OCI-LY3 (cell line): ENCODE measurements around the gene EIF6.

Source experiments
- EZH2phosphoT487 ChIP-seq: fragments of 200-600 bp; shearing (Covaris generic); IDR thresholded peaks from 2 replicates; pipeline ENCODE4 v1.6.1; 2018; ENCODE audit warnings: antibody characterized with exemption, mixed run types, low read depth
- TF ChIP-seq, protein P1 (sequence below): fragments of 200-600, 300-600 bp; sonication (generic); IDR thresholded peaks from 2 replicates; pipeline ENCODE4 v1.5.1; 2014; ENCODE audit warnings: antibody characterized with exemption, low read length, low read depth

DNA sequence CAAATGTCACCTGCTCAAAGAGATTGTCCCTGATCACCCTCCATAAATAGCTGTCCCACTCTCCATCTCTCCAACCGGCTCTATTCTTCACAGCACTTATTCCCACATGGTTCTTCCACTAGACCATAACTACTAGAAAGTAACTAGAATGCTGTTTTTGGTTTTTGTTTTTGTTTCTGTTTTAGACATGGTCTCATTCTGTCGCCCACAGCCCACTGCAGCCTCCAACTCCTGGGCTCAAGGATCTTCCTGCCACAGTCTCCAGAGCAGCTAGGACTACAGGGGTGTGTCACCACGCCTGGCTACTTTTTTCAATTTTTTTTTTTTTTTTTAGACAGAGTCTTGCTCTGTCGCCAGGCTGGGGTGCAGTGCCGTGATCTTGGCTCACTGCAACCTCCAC, 45.8 kb downstream of the EIF6 start:
- TF ChIP-seq, protein P1, sequence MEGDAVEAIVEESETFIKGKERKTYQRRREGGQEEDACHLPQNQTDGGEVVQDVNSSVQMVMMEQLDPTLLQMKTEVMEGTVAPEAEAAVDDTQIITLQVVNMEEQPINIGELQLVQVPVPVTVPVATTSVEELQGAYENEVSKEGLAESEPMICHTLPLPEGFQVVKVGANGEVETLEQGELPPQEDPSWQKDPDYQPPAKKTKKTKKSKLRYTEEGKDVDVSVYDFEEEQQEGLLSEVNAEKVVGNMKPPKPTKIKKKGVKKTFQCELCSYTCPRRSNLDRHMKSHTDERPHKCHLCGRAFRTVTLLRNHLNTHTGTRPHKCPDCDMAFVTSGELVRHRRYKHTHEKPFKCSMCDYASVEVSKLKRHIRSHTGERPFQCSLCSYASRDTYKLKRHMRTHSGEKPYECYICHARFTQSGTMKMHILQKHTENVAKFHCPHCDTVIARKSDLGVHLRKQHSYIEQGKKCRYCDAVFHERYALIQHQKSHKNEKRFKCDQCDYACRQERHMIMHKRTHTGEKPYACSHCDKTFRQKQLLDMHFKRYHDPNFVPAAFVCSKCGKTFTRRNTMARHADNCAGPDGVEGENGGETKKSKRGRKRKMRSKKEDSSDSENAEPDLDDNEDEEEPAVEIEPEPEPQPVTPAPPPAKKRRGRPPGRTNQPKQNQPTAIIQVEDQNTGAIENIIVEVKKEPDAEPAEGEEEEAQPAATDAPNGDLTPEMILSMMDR = no peak
- no peak for TF ChIP-seq EZH2phosphoT487
